Measurements from ENCODE around the gene RIMBP3C.
"Not testable (repeated sequence)": the region's sequence is repeated elsewhere in the genome, so short reads cannot be mapped to it uniquely, and the experiment has no call there.

- not testable (repeated sequence) for TF ChIP-seq CTCF (IDR thresholded peaks at IDR 0.05; ENCODE audit: low read depth, low read length, poor library complexity, severe bottlenecking); EZH2phosphoT487 (IDR thresholded peaks at IDR 0.05; ENCODE audit: borderline replicate concordance, low read length)
Observed at GRCh38 chr22:21569076-21569427, 17.8 kb upstream of the RIMBP3C start.
